MM.1S (cell line): ENCODE results near the gene TTC39C.

Experiments used
- CTCF ChIP-seq: fragments of 300-600 bp; sonication (generic); IDR thresholded peaks from 2 replicates; pipeline ENCODE4 v1.5.1; 2016; ENCODE audit warnings: antibody characterized with exemption, low read length, mixed read lengths
- EZH2 ChIP-seq: fragments of 300-600 bp; sonication (generic); optimal IDR thresholded peaks from 2 replicates; pipeline ENCODE3; 2017; ENCODE audit warnings: low read depth, mild to moderate bottlenecking, antibody characterized with exemption, low read length, mixed read lengths

DNA sequence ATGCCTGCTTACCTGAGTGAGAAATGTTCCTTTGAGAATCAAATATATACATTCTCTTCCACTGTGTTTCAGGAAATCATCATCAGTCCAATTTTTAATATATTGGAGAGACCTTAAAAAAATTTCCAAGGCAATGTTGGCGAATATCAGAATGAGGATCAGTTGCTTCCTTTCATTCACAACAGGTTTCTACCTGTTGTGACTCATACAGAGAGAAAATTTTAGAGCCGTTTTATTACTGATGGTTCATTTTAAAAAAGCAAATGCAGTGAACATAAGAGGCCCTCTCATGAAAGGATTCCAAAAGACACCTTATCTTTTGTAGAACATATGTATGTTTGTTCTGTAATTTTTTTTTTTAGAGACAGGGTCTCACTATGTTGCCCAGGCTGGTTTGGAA, 42.0 kb downstream of the TTC39C start:
- no peak for TF ChIP-seq CTCF
- no peak for TF ChIP-seq EZH2
